NCI-H460 (cell line): ENCODE data around the gene SLC25A6. TPM values are rescaled to one million over a fixed set of nuclear protein-coding genes. Genes with fewer than 3 reads are reported as not detected.
A peak's percentile ranks its signal among the peaks of the same experiment; 100 is the strongest.
"Not testable (repeated sequence)": the region's sequence is repeated elsewhere in the genome, so short reads cannot be mapped to it uniquely, and the experiment has no call there.

Experiments used
- DNase-seq: peaks from one replicate; pipeline ENCODE4 v3.0.0-alpha.2; 2016; ENCODE audit warnings: low read depth; ENCODE audit errors: extremely low read depth
- total RNA-seq: library from RNA; depleted of rRNA; stranded (reverse); fragments of >200 nt; shearing (Covaris generic); gene quantifications from 2 replicates; pipeline ENCODE4 v1.2.3, GENCODE V29; 2014

SLC25A6 gene
- total RNA-seq, 1 experiment from 2014 or later, result 553 TPM

DNA sequence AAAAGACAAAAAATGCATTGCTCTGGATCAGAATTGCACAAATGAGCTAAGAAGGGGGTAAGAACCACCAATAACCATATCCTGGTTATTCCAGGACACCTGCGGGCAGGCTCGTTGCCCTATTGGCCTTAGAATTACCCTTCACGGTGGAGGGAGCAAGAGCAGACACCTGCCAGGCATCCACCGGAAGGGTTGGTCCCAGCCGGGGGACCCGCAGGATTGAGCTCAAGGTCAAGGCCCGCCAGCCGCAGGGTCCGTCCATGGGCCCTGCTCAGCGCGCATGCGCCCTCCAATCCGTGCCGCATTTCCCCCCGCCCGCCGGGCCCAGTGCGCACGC, 575 bp downstream of the SLC25A6 start:
- DNase-seq, result peak; percentile 88

DNA sequence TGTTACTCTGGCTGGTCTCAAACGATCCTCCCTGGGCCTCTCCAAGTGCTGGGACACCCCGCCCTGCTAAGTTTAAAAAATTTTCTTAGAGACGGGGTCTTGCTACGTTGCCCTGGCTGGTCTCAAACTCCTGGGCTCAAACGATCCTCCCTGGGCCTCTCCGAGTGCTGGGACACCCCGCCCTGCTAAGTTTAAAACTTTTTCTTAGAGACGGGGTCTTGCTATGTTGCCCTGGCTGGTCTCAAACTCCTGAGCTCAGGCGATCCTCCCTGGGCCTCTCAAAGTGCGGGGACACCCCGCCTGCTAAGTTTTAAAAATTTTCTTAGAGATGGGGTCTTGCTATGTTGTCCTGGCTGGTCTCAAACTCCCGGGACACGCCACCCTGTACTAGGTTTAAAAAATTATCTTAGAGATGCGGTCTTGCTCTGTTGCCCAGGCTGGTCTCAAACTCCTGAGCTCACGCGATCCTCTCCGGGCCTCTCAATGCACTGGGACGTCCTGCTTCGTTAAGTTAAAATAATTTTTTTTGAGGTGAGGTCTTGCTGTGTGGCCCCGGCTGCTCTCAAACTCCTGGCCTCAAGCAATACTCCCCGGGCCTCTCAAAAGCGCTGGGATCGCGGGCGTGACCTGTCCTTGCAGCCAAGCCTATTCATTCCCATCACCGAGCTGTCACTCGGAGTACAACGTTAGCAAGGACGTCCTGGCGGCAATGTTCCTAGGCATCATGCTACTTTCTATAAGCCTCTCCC, 1.1 kb downstream of the SLC25A6 start:
- no peak for DNase-seq

DNA sequence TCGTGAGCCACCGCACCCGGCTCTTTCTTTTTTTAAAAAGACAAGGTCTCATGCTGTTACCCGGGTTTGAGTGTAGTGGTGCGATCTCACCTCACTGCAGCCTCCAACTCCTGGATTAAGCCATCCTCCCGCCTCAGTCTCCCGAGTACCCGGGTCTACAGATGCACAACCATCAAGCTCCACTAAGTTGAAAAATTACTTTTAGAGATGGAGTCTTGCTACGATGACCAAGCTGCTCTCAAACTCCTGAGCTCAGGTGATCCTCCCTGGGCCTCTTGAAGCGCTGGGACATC, 2.0 kb downstream of the SLC25A6 start:
- DNase-seq, result no peak

DNA sequence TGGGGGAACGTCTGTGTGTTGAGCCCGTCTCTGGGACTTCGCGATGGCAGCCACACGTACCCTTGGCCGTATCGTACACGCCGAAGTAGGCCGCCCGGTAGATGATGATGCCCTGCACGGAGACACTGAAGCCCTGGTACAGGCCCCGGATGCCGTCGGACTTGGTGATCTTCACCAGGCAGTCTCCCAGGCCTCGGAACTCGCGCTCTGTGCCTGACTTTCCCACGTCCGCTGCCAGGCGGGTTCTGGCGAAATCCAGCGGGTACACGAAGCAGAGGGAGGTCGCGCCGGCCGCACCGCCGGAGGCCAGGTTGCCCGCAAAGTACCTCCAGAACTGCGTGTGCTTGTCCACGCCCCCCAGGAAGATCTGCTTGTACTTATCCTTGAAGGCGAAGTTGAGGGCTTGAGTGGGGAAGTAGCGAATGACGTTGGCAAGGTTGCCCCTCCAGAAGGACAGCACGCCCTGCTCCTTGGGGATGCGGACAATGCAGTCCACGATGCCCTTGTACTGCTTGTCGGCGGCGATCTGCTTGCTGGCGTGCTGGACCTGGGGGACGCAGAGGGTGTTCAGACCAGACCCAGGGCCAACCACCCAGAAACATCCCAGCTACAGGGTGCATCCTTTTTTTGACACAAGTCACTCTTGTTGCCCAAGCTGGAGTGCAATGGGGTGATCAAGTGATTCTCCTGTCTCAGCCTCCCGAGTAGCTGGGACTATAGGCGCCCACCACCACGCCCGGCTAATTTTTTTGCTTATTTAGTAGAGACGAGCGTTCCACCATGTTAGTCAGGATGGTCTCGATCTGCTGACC, 2.5 kb downstream of the SLC25A6 start:
- no peak for DNase-seq

DNA sequence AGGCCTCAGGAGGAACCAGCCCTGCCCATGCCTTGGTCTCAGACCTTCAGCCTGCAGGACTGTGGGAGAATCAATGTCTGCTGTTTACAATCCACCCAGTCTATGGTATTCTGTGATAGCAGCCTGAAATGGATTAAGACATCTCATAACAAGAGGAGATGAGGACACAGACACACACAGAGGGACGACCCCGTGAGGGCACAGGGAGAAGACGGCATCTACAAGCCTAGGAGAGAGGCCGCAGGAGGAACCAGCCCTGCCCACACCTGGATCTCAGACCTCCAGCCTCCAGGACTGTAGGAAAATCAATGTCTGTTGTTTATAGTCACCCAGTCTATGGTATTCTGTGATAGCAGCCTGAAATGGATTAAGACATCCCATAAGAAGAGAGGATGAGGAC, 3.3 kb downstream of the SLC25A6 start:
- no peak for DNase-seq

DNA sequence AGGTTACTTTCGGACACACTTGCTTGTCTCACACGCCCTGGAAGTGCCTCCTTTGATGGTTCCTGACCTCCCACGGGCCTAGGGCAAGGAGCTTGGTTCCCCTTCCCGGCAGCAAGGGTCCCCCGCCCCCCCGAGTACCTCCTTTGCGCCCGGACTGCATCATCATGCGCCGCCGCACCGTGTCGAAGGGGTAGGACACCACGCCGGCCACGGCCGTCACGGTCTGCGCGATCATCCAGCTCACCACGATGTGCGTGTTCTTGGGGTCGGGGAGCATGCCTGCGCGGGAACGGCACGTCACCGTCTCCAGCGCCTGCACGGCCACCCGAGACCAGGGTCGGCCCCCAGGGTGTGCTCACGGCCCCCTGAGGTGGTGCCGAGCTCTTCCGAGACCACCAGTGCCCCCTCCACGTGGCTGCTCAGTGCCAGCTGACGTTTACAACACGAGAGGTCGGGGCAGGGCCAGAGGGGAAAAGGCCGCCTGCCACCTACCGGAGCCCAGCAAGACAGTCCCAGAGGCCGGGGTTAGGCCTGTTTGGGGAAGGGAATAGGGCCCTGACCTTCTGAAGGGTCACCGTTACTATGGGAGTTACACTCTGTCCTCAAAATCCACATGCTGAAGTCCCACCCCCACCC, 4.7 kb downstream of the SLC25A6 start:
- DNase-seq, result no peak

DNA sequence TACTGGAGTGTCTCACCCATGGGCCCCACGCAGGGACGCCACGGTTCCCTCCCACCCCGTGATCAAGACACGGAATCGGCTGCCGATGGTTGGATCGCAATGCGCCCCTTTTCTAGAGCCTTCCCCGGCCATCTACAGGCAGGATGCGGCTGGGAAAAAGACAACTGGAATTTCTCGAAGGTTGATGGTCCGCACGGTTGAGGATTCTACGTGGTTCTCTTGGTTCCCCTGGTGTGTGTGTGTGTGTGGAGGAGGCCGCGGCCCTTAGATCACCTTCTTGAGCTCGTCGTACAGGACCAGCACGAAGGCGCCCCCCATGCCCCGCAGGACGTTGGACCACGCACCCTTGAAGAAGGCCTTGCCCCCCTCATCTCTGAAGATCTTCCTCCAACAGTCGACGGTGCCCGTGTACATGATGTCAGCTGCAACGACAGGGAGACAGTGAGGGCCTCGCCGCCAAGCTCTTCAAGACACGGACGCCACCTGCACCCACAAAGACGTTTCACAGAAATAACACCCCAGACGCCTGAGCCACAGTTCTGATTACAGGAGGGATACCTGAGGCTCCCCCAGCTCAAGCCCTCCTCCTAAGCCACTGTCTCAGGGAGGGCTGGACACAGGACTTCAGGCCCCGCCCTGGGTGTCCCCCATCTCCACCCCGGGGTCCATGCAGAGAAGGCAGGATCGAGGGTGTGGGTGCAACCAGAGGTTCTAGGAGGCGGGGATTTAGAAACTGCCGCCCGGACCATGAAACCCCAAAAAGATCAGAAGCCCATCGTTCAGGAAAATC, 5.4 kb downstream of the SLC25A6 start:
- DNase-seq, result no peak

DNA sequence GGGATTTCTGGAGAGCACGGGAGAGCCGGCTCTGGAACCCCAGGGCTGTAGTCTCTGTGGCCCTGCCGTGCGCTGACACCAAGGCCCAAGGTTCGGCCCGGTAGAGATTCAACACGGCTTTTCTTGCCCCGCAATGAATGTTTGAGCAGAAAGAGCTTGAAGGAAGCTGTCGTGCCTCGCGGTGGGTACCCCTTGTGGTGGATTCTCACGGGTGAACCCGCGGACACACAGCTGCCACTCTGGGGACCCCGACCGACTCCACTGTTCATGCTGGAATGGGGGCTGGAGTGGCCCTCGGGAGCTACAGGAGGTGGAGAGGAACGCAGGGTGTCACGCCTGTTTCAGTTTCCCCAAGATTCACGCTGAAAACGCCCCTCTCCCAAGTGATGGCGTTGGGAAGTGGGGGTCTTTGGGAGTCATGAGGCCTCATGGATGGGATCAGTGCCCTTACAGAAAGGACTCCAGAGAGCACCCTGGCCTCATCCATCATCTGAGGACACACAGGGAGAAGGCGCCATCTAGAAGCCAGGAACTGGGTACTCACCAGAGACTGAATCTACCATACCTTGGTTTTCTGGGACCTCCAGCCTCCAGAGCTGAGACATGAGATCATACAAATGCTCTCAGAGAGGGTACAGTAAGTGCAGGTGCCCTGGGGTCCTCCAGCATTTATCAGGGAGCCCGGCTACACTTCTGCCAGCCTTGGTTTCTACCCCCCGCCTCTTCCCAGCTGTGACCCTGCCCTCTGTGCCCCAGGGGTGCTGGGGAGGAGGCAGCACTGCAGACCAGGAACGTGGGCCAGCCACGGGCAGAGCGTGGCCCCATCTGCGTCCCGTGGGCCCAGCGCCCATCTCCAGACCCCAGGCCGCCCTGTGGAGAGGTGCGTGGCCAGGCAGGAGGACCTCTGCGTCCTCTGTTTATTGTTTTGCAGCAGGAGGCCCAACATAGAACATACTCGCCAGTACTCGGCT, 6.4 kb downstream of the SLC25A6 start:
- no peak for DNase-seq

DNA sequence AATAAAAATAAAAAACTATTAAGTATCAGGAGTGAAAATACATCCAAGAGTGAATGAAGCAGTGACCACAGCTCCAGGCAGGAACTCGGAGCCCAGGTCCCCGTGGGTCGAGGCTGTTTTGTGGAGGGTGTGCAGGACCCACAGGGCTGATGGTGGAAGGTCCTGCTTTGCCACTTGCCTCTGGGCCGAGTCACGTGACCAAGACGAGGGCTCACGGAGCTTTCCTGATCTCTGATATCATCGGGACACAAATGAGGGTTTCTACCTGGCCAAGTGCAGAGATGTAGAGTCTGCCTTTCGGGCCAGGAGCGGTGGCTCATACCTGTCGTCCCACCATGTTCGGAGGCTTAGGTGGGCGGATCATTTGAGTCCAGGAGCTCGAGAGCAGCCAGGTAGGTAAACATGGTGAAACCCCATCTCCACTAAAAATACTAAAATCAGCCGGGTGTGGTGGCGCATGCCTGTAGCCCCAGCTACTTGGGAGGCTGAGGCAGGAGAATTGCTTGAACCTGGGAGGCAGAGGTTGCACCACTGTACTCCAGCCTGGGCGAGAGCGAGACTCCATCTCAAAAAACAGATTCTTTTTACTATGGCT, 7.2 kb downstream of the SLC25A6 start:
- DNase-seq, result no peak

DNA sequence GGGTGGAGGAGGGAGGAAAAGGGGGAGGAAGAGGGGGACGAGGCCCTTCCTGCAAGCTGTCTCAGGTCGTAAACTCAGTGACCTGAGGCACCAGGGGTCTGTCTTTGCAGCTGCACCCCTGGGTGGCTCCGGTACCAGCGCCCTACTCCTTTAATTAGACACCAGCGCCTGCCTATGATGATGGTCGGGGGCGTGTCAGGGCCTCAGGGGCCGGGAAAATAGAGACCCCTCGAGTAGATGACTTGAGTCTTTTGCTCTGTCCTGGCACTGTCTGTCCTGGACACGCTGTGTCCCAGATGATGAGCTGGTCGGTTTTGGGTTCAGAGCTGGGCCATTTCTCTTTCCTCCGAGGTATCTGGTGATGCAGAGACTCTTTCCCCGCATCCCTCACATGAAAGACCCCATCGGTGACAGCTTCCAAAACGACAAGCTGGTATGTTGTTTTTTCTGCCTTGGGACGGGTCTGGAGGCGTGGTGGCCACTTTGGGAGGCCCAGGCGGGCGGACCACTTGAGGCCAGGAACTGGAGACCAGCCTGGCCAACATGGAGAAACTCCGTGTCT, 11.2 kb downstream of the SLC25A6 start:
- DNase-seq, result no peak

DNA sequence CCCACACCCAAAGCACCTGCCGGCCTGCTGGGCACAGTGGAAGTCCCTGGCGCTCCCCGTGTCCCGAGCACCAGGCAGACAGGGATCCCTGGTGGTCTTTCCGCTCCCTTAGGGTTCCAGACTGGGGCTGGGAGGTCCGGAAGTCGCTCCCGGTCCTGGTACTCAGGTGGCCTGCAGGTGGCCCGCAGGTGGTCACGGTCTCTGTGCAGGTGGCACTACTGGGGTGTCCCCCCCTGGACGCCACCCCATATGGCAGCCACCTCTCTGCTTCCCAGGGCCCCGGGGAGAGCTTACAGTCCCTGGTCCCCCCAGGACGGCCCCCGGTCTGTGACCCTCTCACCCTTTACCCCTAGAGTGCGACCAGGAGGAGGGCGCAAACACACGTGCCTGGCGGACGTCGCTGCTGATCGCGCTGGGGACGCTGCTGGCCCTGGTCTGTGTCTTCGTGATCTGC, 13.6 kb downstream of the SLC25A6 start:
- DNase-seq, result no peak

DNA sequence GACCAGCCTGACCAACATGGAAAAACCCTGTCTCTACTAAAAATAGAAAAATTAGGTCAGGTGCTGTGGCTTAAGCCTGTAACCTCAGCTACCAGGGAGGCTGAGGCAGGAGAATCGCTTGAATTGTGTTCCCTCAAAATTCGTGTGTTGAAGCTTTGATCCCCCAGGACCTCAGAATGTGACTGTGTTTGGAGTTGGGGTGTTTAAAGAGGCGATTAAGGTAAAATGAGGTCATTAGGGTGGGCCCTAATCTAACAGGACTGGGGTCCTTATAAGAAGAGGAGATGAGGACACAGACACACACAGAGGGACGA, 23.6 kb downstream of the SLC25A6 start:
- DNase-seq, result no peak

DNA sequence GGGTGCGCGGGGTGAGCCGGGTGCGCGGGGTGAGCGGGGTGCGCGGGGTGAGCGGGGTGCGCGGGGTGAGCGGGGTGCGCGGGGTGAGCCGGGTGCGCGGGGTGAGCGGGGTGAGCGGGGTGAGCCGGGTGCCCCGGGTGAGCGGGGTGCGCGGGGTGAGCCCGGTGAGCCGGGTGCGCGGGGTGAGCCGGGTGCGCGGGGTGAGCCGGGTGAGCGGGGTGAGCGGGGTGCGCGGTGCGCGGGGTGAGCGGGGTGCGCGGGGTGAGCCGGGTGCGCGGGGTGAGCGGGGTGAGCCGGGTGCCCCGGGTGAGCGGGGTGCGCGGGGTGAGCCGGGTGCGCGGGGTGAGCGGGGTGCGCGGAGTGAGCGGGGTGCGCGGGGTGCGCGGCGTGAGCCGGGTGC, 25.6 kb downstream of the SLC25A6 start:
- not testable (repeated sequence) for DNase-seq

DNA sequence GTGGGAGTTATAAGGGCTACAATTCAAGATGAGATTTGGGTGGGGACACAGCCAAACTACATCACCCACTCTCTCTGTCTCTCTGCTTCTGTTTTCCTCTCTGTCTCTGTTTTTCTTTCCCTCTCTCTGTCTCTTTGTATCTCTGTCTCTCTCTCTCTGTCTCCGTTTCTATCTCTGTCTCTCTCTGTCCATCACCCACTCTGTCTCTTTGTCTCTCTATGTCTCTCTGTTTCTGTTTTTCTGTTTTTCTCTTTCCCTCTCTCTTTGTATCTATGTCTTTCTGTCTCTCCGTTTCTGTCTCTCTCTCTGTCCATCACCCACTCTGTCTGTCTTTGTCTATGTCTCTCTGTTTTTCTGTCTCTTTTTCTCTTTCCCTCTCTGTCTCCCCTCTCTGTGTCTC, 30.0 kb downstream of the SLC25A6 start:
- no peak for DNase-seq

DNA sequence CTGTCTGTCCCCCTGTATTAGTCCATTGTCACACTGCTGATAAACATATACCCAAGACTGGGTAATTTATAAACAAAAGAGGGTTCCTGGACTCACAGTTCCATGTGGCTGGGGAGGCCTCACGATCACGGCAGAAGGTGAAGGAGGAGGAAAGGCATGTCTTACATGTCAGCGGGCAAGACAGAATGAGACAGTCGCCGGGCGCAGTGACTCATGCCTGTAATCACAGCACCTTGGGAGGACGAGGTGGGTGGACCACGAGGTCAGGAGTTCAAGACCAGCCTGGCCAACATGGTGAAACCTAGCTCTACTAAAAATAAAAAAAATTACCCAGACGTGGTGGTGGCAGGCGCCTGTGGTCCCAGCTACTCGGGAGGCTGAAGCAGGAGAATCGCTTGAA, 30.6 kb downstream of the SLC25A6 start:
- no peak for DNase-seq

DNA sequence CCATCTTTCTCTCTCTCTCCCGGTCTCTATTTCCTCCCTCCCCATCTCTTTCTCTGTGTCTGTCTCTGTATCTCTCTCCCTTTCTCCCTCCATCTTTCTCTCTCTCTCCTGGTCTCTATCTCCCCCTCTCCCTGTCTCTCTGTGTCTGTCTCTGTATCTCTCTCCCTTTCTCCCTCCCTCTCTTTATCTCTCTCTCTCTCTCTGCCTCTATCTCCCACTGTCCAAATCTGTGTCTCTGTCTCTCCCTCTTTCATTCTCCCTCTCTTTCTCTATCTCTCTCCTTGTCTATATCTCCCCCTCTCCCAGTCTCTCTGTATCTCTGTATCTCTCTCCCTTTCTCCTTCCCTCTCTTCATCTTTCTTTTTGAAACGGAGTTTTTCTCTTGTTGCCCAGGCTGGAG, 31.7 kb downstream of the SLC25A6 start:
- DNase-seq, result no peak

DNA sequence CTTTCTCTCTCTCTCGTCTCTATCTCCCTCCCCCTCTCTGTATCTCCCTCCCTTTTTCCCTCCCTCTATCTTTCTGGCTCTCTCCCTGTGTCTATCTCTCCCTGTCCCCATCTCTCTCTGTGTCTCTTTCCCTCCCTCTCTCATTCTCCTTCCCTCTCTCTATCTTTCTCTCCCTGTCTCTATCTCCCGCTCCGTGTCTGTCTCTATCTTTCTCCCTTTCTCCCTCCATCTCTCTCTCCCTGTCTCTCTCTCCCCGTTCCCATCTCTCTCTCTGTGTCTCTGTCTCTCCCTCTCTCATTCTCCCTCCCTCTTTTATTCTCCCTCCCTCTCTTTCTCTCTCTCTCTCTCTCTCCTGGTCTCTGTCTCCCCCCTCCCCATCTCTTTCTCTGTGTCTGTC, 32.4 kb downstream of the SLC25A6 start:
- DNase-seq, result no peak

DNA sequence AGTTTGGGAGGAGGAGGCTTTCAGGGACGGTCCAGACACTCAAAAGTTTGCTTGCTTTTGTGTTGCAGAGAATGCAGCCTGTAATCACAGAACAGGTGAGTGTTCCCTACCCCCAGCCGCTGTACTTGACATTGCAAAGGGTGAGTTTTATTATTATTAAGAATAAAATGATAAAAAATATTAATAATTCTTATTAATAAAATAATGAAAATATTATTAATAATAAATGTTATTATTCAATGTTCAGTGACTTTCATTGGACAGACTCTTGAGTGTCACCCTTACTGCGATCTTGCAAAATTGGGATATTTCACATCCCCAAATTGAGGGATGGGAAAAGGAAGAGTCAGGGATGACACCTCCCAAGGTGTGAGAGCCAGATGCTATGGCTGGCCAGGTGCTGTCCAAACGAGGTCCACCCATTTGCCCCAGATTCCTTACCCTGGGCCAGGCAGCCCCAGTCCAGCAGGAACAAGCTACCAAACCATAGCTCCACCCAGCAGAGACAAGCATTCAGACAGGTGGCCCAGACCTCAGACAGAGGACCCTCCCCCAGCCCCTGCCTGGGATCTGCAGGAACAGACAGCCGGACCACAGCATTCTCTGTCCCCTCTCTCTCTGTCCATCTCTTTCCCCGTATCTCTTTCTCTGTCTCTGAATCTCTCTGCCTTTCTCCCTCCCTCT, 33.0 kb downstream of the SLC25A6 start:
- DNase-seq, result no peak

DNA sequence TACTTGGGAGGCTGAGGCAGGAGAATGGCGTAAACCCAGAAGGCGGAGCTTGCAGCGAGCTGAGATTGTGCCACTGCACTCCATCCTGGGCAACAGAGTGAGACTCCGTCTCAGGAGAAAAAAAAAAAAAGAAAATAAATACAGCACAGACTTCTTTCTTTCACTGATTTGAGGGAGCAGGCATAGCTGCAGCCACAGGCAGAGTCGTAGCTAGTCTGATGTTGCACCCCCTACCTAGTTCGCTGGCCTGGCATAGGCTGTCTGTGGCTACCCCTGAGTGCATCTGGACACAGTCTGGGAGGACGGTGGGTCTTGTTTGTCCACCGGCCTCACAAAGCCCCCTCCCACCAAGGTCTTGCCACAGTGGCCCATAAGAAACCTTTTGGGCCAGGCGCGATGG, 33.9 kb downstream of the SLC25A6 start:
- DNase-seq, result no peak
